ENCODE data around the gene THBS4. TPM values are rescaled to one million over a fixed set of nuclear protein-coding genes. Genes with fewer than 3 reads are reported as not detected.

THBS4 gene
- total and polyA plus RNA-seq, 9 of the 15 experiments (the other 6 are each of a cell fraction or from before 2014, with no cell fraction given) = 0.07 to 0.08 TPM; not detected in 7

DNA sequence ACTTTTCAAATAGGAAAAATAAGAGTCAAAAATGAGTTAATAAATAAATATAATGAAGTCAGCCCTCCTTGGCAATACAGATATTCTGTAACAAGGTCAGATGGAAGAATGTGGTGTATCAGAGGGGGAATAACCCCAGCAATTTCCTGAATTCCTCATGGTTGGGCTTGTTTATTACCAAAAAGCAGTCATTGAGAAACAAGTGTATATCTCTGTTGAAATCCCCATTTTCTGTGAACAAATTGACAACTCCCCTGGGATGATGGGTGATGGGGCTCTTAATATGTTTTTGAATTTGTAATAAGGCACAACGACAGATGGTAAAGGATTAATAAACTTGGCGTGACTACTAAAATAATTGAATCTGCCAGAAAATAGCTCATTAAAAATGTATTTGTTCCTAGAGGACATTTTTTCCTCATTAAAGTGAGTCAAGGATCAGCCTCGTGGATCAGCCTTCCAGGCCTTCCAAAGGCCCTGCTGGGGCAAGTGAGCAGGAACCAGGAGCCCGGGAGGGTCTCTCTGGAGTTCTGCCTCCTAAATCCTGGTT is 34.2 kb downstream of the THBS4 start:
- 4% methylated on average over 4 of the region's 4 CpGs for WGBS (ENCODE audit: insufficient coverage, low coverage, missing lambda C conversion rate)
- intact Hi-C loops (cut with micrococcal nuclease) = no loop called here
- H3K4me3 ChIP-seq = no peak overlapping the region
- H3K79me2 ChIP-seq (ENCODE audit: control insufficient read depth, insufficient read depth, low read length) = no peaks in the 10 kb centered on the region
- ATAC-seq (no peak), FAIRE-seq (no peak), DNase-seq (ENCODE audit: extremely low read depth in 1 of 4, low spot score in 3 of 4) (no peak)
- H2AFZ ChIP-seq (ENCODE audit: low read depth, low read length) = no peak overlapping the region
- no TSS peak for BruUV-seq (replicated peaks)
- TF ChIP-seq EGR1 (conservative IDR thresholded peaks at IDR 0.05) = no peak
- TF ChIP-seq CREB1 (IDR thresholded peaks at IDR 0.05) = no peak
- TF ChIP-seq CREB1 (CRISPR knock-in tag; IDR thresholded peaks at IDR 0.05) = no peak
- TF ChIP-seq SMARCA5 (IDR thresholded peaks at IDR 0.05) = no peak
- TF ChIP-seq HDGF (IDR thresholded peaks at IDR 0.05) = no peak
- no peak for TF ChIP-seq HCFC1 (IDR thresholded peaks at IDR 0.05; ENCODE audit: low read depth, low read length)
- no peak for TF ChIP-seq HNRNPK (IDR thresholded peaks at IDR 0.05; ENCODE audit: low read depth, low read length, poor library complexity, severe bottlenecking)
- TF ChIP-seq, protein P1, sequence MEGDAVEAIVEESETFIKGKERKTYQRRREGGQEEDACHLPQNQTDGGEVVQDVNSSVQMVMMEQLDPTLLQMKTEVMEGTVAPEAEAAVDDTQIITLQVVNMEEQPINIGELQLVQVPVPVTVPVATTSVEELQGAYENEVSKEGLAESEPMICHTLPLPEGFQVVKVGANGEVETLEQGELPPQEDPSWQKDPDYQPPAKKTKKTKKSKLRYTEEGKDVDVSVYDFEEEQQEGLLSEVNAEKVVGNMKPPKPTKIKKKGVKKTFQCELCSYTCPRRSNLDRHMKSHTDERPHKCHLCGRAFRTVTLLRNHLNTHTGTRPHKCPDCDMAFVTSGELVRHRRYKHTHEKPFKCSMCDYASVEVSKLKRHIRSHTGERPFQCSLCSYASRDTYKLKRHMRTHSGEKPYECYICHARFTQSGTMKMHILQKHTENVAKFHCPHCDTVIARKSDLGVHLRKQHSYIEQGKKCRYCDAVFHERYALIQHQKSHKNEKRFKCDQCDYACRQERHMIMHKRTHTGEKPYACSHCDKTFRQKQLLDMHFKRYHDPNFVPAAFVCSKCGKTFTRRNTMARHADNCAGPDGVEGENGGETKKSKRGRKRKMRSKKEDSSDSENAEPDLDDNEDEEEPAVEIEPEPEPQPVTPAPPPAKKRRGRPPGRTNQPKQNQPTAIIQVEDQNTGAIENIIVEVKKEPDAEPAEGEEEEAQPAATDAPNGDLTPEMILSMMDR (IDR thresholded peaks at IDR 0.05 in 2 of 3, conservative IDR thresholded peaks at IDR 0.05 in 1 of 3; ENCODE audit: insufficient read depth in 2 of 3, low read depth in 1 of 3, low read length in 3 of 3) = no peak
- no peak for TF ChIP-seq ZNF77 (CRISPR knock-in tag; IDR thresholded peaks at IDR 0.05)
- TF ChIP-seq CBX8 (IDR thresholded peaks at IDR 0.05; ENCODE audit: borderline replicate concordance, extremely low read depth, low read depth, low read length, poor library complexity, severe bottlenecking) = no peak
- no peak for TF ChIP-seq ZBTB8A (IDR thresholded peaks at IDR 0.05; ENCODE audit: partially characterized antibody)
- no peak for TF ChIP-seq SMAD3 (CRISPR knock-in tag; conservative IDR thresholded peaks at IDR 0.05)
- no peak for TF ChIP-seq HOXB6 (CRISPR knock-in tag; IDR thresholded peaks at IDR 0.05; ENCODE audit: borderline replicate concordance)
- no peak for TF ChIP-seq POLR2AphosphoS5 (IDR thresholded peaks at IDR 0.05; ENCODE audit: control insufficient read depth, insufficient read depth, low read depth, low read length)
- H3K4me1 ChIP-seq (replicated peaks in 1 of 2; ENCODE audit: control insufficient read depth in 2 of 2, insufficient read depth in 2 of 2, low read length in 2 of 2) = no peaks in the 10 kb centered on the region
- H3K9me1 ChIP-seq (ENCODE audit: control insufficient read depth, insufficient read depth, low read length) = no peaks in the 10 kb centered on the region
- H3K27ac ChIP-seq (ENCODE audit: extremely low read depth, low read depth, low read length) = no peak overlapping the region
- H3K4me2 ChIP-seq (ENCODE audit: insufficient read depth, low read length) = no peak overlapping the region
- peaks cover 14 to 45% of the 10 kb centered on the region in 2 experiments for H3K27me3 ChIP-seq (ENCODE audit: control insufficient read depth in 2 of 2, insufficient read depth in 2 of 2, low read length in 2 of 2)
- H3K9me3 ChIP-seq (replicated peaks; ENCODE audit: control insufficient read depth, insufficient read depth, low read depth, low read length) = no peaks in the 10 kb centered on the region
- in situ Hi-C loops (cut with MboI) = no loop called here
- H4K20me1 ChIP-seq (replicated peaks; ENCODE audit: control insufficient read depth, insufficient read depth, low read length) = no peaks in the 10 kb centered on the region
- H3K9ac ChIP-seq (ENCODE audit: insufficient read depth in 1 of 2, low read depth in 2 of 2, low read length in 2 of 2) = no peak overlapping the region
- POLR2A ChIA-PET = interaction anchor here (0.6 kb wide), 1 partner anchor 148 kb away, joined by 4 read pairs; no protein-coding TSS in a partner anchor
- CTCF ChIA-PET (ENCODE audit: low intra/inter-chr PET ratio) = no interaction called here
- H3K36me3 ChIP-seq (ENCODE audit: control insufficient read depth, insufficient read depth, low read length) = no peaks in the 10 kb centered on the region
